Islet of Langerhans (tissue), 1 donor: ENCODE data around the gene TMPRSS15.

Experiments
- FAIRE-seq: peaks from one replicate; lab custom pipeline; 2011; peaks lifted over from hg19 to GRCh38; lab: Jason Lieb, UNC

The TMPRSS15 gene

DNA sequence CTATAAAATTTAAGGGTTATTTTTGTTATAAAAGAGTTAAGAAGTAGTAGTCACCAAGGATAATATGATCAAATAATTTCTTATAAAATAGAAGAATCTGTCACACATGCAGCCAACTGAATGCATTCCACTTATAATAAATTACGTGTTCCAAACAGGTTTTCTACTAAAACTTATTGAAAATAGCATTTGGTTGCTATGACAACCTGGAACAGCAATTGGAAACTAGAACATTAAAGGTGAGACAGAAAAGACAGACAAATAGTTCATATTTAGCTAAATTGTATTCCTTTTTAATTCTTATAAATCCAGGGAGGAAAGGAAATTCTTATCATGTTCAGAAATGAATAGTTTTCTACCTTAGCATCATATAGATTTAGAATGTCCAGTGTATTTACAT is 168.0 kb downstream of the TMPRSS15 start:
- no peak for FAIRE-seq

DNA sequence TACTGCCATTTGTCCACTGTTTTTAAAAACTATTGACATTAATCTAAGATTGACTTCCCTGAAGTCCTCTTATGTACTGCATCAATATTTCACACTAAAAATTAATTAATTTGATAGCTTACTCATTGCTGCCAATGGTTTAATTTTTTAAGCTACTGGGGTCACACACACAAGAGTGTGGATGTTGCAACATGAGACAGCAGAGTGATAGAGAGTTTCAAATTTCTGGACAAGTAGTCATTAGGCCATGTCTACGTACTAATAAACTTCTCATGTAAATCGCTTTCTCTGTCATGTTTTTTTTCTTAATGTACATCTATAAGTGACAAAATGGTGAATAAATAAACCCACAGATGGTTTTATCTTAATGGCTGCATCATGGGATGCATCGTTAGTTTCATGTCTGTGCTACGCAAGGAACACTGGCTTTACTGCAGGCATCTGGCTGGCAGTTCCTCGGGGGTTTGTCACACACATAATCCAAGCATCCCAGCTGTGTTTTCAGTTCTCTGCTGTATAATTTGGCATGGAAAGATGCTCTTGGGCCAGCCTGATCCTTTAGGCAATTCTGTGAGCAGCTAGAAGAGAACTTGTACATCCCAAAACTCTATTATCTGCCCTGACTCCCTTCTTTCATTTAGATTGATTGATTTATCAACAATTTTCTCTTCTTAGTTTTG is 175.4 kb downstream of the TMPRSS15 start:
- FAIRE-seq = no peak

DNA sequence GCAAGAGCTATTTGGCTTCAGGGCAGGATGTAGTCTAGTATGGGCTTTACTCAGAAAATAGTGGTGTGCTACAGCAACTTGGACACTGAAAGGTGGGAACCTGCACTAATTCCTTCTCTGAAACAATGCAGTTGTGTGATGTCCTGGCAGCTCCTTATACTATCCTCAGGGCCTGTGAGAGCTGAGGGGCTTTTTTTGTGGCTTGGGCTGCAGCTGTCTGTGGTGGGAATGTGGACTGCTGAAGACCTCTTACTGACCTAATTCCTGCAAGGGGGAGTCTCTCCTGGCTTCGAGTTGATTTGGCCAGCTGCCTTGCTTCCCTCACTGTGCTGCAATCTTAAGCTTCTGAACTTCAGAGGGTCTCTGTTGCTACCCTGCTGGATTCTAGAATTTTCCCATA is 181.2 kb downstream of the TMPRSS15 start:
- FAIRE-seq = no peak

DNA sequence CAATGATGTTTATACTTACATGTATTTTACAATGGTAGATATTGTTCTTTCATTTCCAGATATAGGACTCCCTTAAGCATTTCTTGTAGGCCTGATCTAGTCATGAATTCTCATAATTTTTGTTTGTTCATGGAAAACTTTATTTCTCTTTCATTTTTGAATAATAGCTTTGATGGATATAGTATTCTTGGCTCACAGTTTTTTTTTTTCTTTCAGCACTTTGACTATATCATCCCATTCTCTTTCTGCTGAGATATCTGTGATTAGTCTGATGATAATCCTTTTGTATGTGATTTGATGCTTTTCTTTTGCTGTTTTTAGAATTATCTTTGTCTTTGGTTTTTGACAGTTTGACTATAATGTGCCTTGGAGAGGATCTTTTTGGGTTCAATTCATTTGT is 183.1 kb downstream of the TMPRSS15 start:
- FAIRE-seq = no peak
